Keratinocyte (primary cell): Measurements from ENCODE around the gene NOX5. TPM values are rescaled to one million over a fixed set of nuclear protein-coding genes. Genes with fewer than 3 reads are reported as not detected.

Experiments
- DNase-seq: peaks from one replicate; pipeline ENCODE4 v3.0.0-alpha.2; 2011; ENCODE audit warnings: low read depth, missing footprints, low spot score
- FAIRE-seq: peaks from 2 replicates; lab custom pipeline; 2011; peaks lifted over from hg19 to GRCh38; lab: Jason Lieb, UNC
- H2AFZ ChIP-seq: 2 replicates; pipeline ENCODE4 v1.6.0; 2012; ENCODE audit warnings: low read length, control low read depth, inconsistent platforms; ENCODE audit not compliant: control insufficient read depth
- H3K27ac ChIP-seq: 2 replicates; pipeline ENCODE4 v1.5.1; 2011; ENCODE audit warnings: low read length; ENCODE audit not compliant: control insufficient read depth, insufficient read depth
- H3K27me3 ChIP-seq: 3 replicates; pipeline ENCODE4 v1.6.0; 2011; ENCODE audit warnings: low read length; ENCODE audit not compliant: control insufficient read depth, insufficient read depth; ENCODE audit errors: extremely low read depth
- H3K36me3 ChIP-seq, 2 experiments: 2 replicates in 1 of 2; 3 replicates in 1 of 2; pipeline ENCODE4 v1.5.1; 2011; ENCODE audit warnings: low read length in 2 of 2, mild to moderate bottlenecking in 1 of 2; ENCODE audit not compliant: control insufficient read depth in 2 of 2, insufficient read depth in 2 of 2; ENCODE audit errors: extremely low read depth in 1 of 2
- H3K4me1 ChIP-seq: 3 replicates; pipeline ENCODE4 v1.5.1; 2011; ENCODE audit warnings: low read length; ENCODE audit not compliant: control insufficient read depth, insufficient read depth; ENCODE audit errors: extremely low read depth
- H3K4me2 ChIP-seq: 3 replicates; pipeline ENCODE4 v1.6.0; 2011; ENCODE audit warnings: low read depth, low read length; ENCODE audit not compliant: control insufficient read depth, insufficient read depth; ENCODE audit errors: extremely low read depth
- H3K4me3 ChIP-seq, 3 experiments: fragments of 200-600 bp in 1 of 3; sonication (generic) in 1 of 3; 2 replicates in 2 of 3; 3 replicates in 1 of 3; pipeline ENCODE4 v1.5.1; 2011 to 2016; ENCODE audit warnings: low read length in 3 of 3, mild to moderate bottlenecking in 3 of 3, control low read depth in 2 of 3, inconsistent platforms in 1 of 3, low read depth in 1 of 3, mixed read lengths in 1 of 3, mixed run types in 1 of 3, moderate library complexity in 1 of 3; ENCODE audit not compliant: control insufficient read depth in 2 of 3, insufficient read depth in 2 of 3; ENCODE audit errors: extremely low read depth in 1 of 3
- H3K79me2 ChIP-seq: 2 replicates; pipeline ENCODE4 v1.6.0; 2012; ENCODE audit warnings: low read length; ENCODE audit not compliant: control insufficient read depth, insufficient read depth
- H3K9ac ChIP-seq: 3 replicates; pipeline ENCODE4 v1.6.0; 2011; ENCODE audit warnings: low read length; ENCODE audit not compliant: control insufficient read depth, insufficient read depth; ENCODE audit errors: extremely low read depth
- H3K9me1 ChIP-seq: 3 replicates; pipeline ENCODE4 v1.6.0; 2011; ENCODE audit warnings: low read length; ENCODE audit not compliant: control insufficient read depth, insufficient read depth; ENCODE audit errors: extremely low read depth
- H3K9me3 ChIP-seq: 2 replicates; pipeline ENCODE4 v1.5.1; 2012; ENCODE audit warnings: low read depth, low read length; ENCODE audit not compliant: control insufficient read depth
- H4K20me1 ChIP-seq: 3 replicates; pipeline ENCODE4 v1.6.0; 2011; ENCODE audit warnings: low read length; ENCODE audit not compliant: control insufficient read depth, insufficient read depth; ENCODE audit errors: extremely low read depth
- EZH2 ChIP-seq: IDR thresholded peaks from one replicate; pipeline ENCODE4 v1.6.1; 2012; ENCODE audit warnings: inconsistent platforms, mild to moderate bottlenecking, low read length, moderate library complexity
- dilution Hi-C: fragments of 300-500 bp; cut with MboI; formaldehyde crosslinking; loops from one replicate; pipeline ENCODE4 v1.7.0; 2020; ENCODE audit warnings: low sequenced_read_pairs; ENCODE audit not compliant: extremely low pct_ligation_motif_present
- polyA plus RNA-seq, 5 experiments: library from polyadenylated mRNA; depleted of rRNA in 3 of 5; stranded (reverse) in 3 of 5; stranded (forward) in 1 of 5; unstranded in 1 of 5; fragments of >200 nt; gene quantifications; 1 replicate in 1 of 5; 2 replicates in 3 of 5; 3 replicates in 1 of 5; pipeline versions ENCODE4 v1.2.1 to v1.2.3, GENCODE V29; 2011 to 2012; ENCODE audit warnings: missing spikeins in 2 of 5, low read depth in 1 of 5, low replicate concordance in 1 of 5
- TF ChIP-seq, protein P1 (sequence below), 3 experiments: IDR thresholded peaks in 1 of 3; conservative IDR thresholded peaks in 1 of 3; optimal IDR thresholded peaks in 1 of 3; 2 replicates in 2 of 3; 3 replicates in 1 of 3; pipeline versions ENCODE3 to v1.5.1; 2011; ENCODE audit warnings: low read length in 3 of 3, mild to moderate bottlenecking in 3 of 3, moderate library complexity in 2 of 3, control low read depth in 1 of 3, inconsistent platforms in 1 of 3; ENCODE audit not compliant: insufficient read depth in 2 of 3; ENCODE audit errors: extremely low read depth in 1 of 3

NOX5 gene
- polyA plus RNA-seq, 1 donor (not counting 4 experiments of a cell fraction or from before 2014, with no cell fraction given) = 0.16 TPM

DNA sequence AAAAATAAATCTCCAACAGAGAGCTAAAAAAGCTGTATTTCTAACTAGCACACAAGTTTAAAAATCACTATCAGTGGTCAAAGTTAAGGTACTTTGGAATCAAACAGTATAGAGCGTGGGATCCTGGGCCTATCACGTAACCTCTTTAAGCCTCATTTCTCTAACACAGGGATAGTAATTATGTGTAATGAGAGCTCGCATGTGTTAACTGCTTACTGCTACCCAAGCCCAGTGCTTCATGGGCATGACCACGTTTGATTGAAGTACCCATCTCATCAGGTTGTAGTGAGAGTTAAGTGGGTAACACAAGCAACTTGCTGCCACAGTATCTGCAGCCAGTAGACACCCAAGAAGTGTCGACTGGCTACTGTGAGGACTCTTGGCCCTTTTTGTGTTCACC is 28.2 kb upstream of the NOX5 start:
- no peak overlapping the region for H3K4me2 ChIP-seq
- no peak overlapping the region for H3K4me3 ChIP-seq
- H3K9ac ChIP-seq = no peak overlapping the region
- no peaks in the 10 kb centered on the region for H3K9me3 ChIP-seq
- H3K36me3 ChIP-seq = no peaks in the 10 kb centered on the region
- no peak overlapping the region for H3K27ac ChIP-seq
- no peaks in the 10 kb centered on the region for H3K9me1 ChIP-seq
- no peak for TF ChIP-seq EZH2
- TF ChIP-seq, protein P1, sequence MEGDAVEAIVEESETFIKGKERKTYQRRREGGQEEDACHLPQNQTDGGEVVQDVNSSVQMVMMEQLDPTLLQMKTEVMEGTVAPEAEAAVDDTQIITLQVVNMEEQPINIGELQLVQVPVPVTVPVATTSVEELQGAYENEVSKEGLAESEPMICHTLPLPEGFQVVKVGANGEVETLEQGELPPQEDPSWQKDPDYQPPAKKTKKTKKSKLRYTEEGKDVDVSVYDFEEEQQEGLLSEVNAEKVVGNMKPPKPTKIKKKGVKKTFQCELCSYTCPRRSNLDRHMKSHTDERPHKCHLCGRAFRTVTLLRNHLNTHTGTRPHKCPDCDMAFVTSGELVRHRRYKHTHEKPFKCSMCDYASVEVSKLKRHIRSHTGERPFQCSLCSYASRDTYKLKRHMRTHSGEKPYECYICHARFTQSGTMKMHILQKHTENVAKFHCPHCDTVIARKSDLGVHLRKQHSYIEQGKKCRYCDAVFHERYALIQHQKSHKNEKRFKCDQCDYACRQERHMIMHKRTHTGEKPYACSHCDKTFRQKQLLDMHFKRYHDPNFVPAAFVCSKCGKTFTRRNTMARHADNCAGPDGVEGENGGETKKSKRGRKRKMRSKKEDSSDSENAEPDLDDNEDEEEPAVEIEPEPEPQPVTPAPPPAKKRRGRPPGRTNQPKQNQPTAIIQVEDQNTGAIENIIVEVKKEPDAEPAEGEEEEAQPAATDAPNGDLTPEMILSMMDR (optimal IDR thresholded peaks at IDR 0.05 in 1 of 3, IDR thresholded peaks at IDR 0.05 in 1 of 3, conservative IDR thresholded peaks at IDR 0.05 in 1 of 3; ENCODE audit: extremely low read depth in 1 of 3, insufficient read depth in 2 of 3, low read length in 3 of 3) = no peak
- H3K27me3 ChIP-seq = no peaks in the 10 kb centered on the region
- no peaks in the 10 kb centered on the region for H4K20me1 ChIP-seq
- dilution Hi-C loops = no loop called here
- FAIRE-seq (no peak), DNase-seq (no peak)
- no peak overlapping the region for H2AFZ ChIP-seq
- peaks cover 5% of the 10 kb centered on the region for H3K4me1 ChIP-seq
- H3K79me2 ChIP-seq = no peaks in the 10 kb centered on the region

DNA sequence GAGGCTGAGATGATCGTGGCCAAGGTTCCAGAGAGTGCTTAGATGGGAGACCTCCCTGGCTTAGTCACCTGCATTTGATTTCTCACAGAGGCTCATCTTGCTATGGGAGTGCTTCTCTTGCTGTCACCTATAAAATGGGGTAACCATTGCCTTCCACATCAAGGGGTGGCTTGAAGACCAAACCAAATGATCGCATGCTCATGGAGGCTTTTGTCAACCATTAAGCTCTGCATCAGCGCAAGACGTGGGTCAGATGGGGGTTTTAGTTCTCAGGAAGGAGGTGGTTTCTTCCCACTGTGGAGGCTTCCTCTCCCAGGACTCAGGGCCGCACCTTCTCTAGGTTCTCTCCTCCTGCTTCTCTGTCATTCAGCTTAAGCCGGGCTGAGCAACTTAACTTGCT is 27.4 kb upstream of the NOX5 start:
- H3K27ac ChIP-seq = no peak overlapping the region
- DNase-seq (no peak), FAIRE-seq (no peak)
- H2AFZ ChIP-seq = no peak overlapping the region
- H3K79me2 ChIP-seq = no peaks in the 10 kb centered on the region
- H3K4me3 ChIP-seq = no peak overlapping the region
- peaks cover 13% of the 10 kb centered on the region for H3K4me1 ChIP-seq
- H3K9ac ChIP-seq = no peak overlapping the region
- no peaks in the 10 kb centered on the region for H3K9me3 ChIP-seq
- no peaks in the 10 kb centered on the region for H4K20me1 ChIP-seq
- dilution Hi-C loops = no loop called here
- TF ChIP-seq, protein P1 (optimal IDR thresholded peaks at IDR 0.05 in 1 of 3, IDR thresholded peaks at IDR 0.05 in 1 of 3, conservative IDR thresholded peaks at IDR 0.05 in 1 of 3; ENCODE audit: extremely low read depth in 1 of 3, insufficient read depth in 2 of 3, low read length in 3 of 3) = no peak
- TF ChIP-seq EZH2 = no peak
- no peaks in the 10 kb centered on the region for H3K36me3 ChIP-seq
- H3K4me2 ChIP-seq = no peak overlapping the region
- H3K9me1 ChIP-seq = no peaks in the 10 kb centered on the region
- H3K27me3 ChIP-seq = no peaks in the 10 kb centered on the region
